ENCODE results near the gene SNX8.
"Not testable (repeated sequence)": the region's sequence is repeated elsewhere in the genome, so short reads cannot be mapped to it uniquely, and the experiment has no call there.

SNX8 gene

DNA sequence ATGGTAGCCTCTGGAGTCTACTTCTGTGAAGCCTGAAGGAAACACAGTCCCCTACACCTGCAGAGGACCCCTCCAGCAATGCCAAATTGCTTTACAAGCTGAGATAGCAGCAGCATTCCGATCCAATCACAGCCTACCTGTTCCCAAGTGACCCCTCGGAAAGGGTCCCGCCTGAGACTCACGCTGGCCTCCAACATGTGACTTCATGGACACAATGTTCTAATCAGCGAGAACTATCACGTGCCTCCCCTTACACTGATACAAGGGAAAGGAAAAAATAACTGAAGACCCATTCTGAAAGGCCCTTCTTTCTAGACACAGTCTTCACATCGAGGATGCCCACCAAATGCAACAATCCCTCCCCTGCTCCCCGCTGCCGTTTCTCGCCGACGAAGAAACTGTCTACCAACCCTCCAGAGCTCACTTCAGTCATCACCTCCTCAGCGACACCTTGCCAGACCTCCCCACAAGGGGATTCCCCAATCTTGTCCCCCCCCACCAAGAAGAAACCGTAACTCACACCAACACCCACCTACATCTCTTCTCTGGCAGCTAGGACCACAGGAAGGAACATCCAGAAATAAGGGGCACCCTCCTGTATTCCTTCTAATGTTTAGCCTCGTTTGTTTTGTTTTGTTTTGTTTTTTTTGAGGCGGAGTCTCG, 1.8 kb downstream of the SNX8 start:
- no peak for TF ChIP-seq CTCF (IDR thresholded peaks at IDR 0.05; ENCODE audit: low read length, missing control alignments)
- no peak overlapping the region for H3K4me3 ChIP-seq (replicated peaks; ENCODE audit: low read depth, low read length)
- DNase-seq (ENCODE audit: low read depth) = no peak

DNA sequence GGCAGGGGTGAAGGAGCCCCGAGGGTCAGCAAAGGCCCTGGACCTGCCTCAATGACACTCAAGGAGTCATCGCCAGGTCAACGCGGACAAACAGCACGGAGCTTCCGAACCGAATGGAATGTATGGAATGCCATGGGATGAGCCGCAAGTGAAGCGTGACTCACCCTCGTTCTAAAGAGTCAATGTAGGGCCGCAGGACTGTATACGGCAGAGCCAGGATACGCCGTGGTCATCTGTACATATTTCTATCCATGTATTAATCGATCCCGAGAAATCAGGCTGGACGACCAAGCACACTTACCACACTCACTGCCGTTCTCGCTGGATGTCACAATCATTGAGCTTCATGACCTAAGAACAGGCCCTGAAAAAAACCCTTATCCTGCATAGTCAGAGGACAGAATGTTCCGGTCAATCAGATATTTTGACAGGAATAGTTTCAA, 4.3 kb downstream of the SNX8 start:
- H3K4me3 ChIP-seq (replicated peaks; ENCODE audit: low read depth, low read length) = peak overlapping the region; percentile 3
- DNase-seq (ENCODE audit: low read depth) = peak; percentile 90
- no peak for TF ChIP-seq CTCF (IDR thresholded peaks at IDR 0.05; ENCODE audit: low read length, missing control alignments)

DNA sequence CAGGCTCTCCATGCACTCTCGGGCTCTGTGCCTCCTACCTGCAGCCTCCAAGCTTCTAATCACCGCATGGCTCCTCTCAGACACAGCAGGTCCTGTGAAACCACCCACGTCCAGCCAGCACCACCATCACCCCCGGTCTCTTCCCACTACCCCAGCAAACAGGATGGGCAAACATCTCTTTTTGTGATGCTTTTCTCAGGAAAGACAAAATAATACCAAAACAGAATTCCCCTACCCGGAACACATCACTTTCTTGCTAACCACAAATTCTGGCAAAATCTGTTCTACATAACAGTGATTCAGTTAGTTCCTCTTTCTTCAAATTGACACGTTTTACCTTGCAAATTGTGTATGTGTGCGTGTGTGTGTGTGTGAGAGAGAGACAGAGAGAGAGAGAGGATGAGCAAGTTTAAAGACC, 6.5 kb downstream of the SNX8 start:
- H3K4me3 ChIP-seq (replicated peaks; ENCODE audit: low read depth, low read length) = no peak overlapping the region
- DNase-seq (ENCODE audit: low read depth) = no peak
- no peak for TF ChIP-seq CTCF (IDR thresholded peaks at IDR 0.05; ENCODE audit: low read length, missing control alignments)

GRCh38 chr7:2306688-2307087, 7.6 kb downstream of the SNX8 start:
- TF ChIP-seq CTCF (IDR thresholded peaks at IDR 0.05; ENCODE audit: low read length, missing control alignments) = no peak
- DNase-seq (ENCODE audit: low read depth) = no peak
- no peak overlapping the region for H3K4me3 ChIP-seq (replicated peaks; ENCODE audit: low read depth, low read length)

DNA sequence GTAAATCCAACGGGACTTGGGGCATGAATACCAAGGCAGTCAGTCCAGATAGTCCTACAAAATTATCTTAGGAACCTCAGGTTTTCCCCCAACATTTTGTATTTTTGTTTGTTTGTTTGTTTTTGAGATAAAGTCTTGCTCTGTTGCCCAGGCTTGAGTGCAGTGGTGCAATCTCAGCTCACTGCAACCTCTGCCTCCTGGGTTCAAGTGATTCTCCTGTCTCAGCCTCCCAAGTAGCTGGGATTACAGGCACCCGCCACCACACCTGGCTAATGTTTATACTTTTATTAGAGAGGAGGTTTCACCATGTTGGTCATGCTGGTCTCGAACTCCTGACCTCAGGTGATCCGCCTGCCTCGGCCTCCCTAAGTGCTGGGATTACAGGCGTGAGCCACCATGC, 9.0 kb downstream of the SNX8 start:
- H3K4me3 ChIP-seq (replicated peaks; ENCODE audit: low read depth, low read length); DNase-seq (ENCODE audit: low read depth): not testable (repeated sequence)

DNA sequence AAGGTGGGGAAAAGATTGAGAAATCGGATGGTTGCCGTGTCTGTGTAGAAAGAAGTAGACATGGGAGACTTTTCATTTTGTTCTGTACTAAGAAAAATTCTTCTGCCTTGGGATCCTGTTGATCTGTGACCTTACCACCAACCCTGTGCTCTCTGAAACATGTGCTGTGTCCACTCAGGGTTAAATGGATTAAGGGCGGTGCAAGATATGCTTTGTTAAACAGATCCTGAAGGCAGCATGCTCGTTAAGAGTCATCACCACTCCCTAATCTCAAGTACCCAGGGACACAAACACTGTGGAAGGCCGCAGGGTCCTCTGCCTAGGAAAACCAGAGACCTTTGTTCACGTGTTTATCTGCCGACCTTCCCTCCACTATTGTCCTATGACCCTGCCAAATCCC, 10.7 kb downstream of the SNX8 start:
- not testable (repeated sequence) for DNase-seq (ENCODE audit: low read depth); H3K4me3 ChIP-seq (replicated peaks; ENCODE audit: low read depth, low read length)

DNA sequence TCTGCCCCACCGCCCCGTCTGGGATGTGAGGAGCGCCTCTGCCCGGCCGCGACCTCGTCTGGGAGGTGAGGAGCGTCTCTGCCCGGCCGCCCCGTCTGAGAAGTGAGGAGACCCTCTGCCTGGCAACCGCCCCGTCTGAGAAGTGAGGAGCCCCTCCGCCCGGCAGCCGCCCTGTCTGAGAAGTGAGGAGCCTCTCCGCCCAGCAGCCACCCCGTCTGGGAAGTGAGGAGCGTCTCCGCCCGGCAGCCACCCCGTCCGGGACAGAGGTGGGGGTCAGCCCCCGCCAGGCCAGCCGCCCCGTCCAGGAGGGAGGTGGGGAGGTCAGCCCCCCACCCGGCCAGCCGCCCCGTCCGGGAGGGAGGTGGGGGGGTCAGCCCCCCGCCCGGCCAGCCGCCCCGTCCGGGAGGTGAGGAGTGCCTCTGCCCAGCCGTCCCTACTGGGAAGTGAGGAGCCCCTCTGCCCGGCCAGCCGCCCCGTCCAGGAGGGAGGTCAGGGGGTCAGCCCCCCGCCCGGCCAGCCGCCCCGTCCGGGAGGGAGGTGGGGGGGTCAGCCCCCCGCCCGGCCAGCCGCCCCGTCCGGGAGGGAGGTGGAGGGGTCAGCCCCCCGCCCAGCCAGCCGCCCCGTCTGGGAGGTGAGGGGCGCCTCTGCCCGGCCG, 11.4 kb downstream of the SNX8 start:
- DNase-seq (ENCODE audit: low read depth); H3K4me3 ChIP-seq (replicated peaks; ENCODE audit: low read depth, low read length): not testable (repeated sequence)

DNA sequence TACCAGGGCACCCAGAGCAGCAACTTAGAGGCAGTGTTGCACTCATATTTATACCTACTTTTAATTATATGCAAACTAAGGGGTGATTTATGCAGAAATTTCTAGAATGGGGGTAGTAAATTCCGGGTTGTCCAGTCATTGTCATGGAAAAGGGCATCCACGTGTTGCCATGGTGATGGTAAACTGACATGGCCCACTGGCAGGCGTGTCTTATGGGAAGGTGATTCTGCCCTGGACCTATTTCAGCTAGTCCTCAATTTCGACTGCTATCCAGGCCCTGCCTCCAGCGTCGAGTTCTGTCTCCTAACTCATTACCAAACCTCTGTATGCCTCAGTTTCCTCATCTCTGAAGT, 12.8 kb downstream of the SNX8 start:
- no peak overlapping the region for H3K4me3 ChIP-seq (replicated peaks; ENCODE audit: low read depth, low read length)
- no peak for TF ChIP-seq CTCF (IDR thresholded peaks at IDR 0.05; ENCODE audit: low read length, missing control alignments)
- no peak for DNase-seq (ENCODE audit: low read depth)

Data from fibroblast of pulmonary artery (primary cell).